Tibial nerve (tissue), 4 donors: Measurements from ENCODE around the gene TSPYL1. TPM values are rescaled to one million over a fixed set of nuclear protein-coding genes. Genes with fewer than 3 reads are reported as not detected.

Experiments used
- total RNA-seq, 4 donors: library from RNA; depleted of rRNA; stranded (reverse); fragments of >200 nt; gene quantifications; one replicate each; pipeline ENCODE4 v1.1.0, GENCODE V29; 2016

The TSPYL1 gene
- total RNA-seq, 4 donors from 2014 or later: 39.8 to 53.6 (median 43.3) TPM

Other genes with a start within 250 kb of the TSPYL1 start
- 1 to 10 TPM in 2 of 4 donors, under 1 TPM in 2; 0.78 to 1.3 (median 0.97) TPM for gene FRK, start 219.0 kb downstream of the TSPYL1 start, total RNA-seq
- gene NT5DC1, start 179.1 kb downstream of the TSPYL1 start, total RNA-seq: 10 to 100 TPM in 1 of 4 donors, 1 to 10 TPM in 3; 4.2 to 23.5 (median 7.0) TPM
- under 1 TPM in 2 of 4 donors, not detected in 2; 0.22 to 0.42 TPM for gene COL10A1, start 153.8 kb downstream of the TSPYL1 start, total RNA-seq
- gene TSPYL4, start 25.9 kb downstream of the TSPYL1 start, total RNA-seq: 10 to 100 TPM; 14.4 to 26.7 (median 20.9) TPM
- gene DSE, start 91.0 kb upstream of the TSPYL1 start, total RNA-seq: 10 to 100 TPM; 79.5 to 95.5 (median 81.7) TPM
- 10 to 100 TPM in 1 of 4 donors, 1 to 10 TPM in 2, under 1 TPM in 1; 0.60 to 11.4 (median 5.4) TPM for gene CALHM6, start 181.4 kb upstream of the TSPYL1 start, total RNA-seq
- gene CALHM5, start 231.7 kb upstream of the TSPYL1 start, total RNA-seq: 1 to 10 TPM; 4.5 to 5.7 (median 5.0) TPM